H1 (cell line): Measurements from ENCODE around the gene CEP128. TPM values are rescaled to one million over a fixed set of nuclear protein-coding genes. Genes with fewer than 3 reads are reported as not detected.

Experiments used
- CTCF ChIA-PET: fragments of 300-600 bp; sonication (Branson Sonifier 250); formaldehyde crosslinking; loops from one replicate; lab custom pipeline; 2021; ENCODE audit not compliant: partially characterized antibody; lab: Charles Lee
- POLR2A ChIA-PET: fragments of 300-600 bp; sonication (Branson Sonifier 250); formaldehyde crosslinking; loops from one replicate; lab custom pipeline; 2021; ENCODE audit warnings: inconsistent platforms; ENCODE audit not compliant: partially characterized antibody; lab: Charles Lee
- DNase-seq, 2 experiments: peaks; one replicate each; pipeline versions ENCODE4 v3.0.0 to v3.0.0-alpha.2; 2010 to 2022; ENCODE audit warnings: low spot score in 2 of 2, low read depth in 1 of 2, mixed read lengths in 1 of 2
- FAIRE-seq: peaks from 2 replicates; lab custom pipeline; 2011; peaks lifted over from hg19 to GRCh38; lab: Jason Lieb, UNC
- H2AFZ ChIP-seq: 2 replicates; pipeline ENCODE4 v1.8.1; 2012; ENCODE audit warnings: low read length, inconsistent platforms
- H2AK5ac ChIP-seq: 2 replicates; pipeline ENCODE4 v1.6.1; 2013; ENCODE audit warnings: low read depth, low read length
- H2BK120ac ChIP-seq: replicated peaks from 2 replicates; pipeline ENCODE3; 2013; ENCODE audit warnings: low read depth, low read length, inconsistent platforms
- H2BK12ac ChIP-seq: 2 replicates; pipeline ENCODE4 v1.6.1; 2013; ENCODE audit warnings: low read depth, low read length
- H2BK15ac ChIP-seq: 2 replicates; pipeline ENCODE4 v1.6.1; 2013; ENCODE audit warnings: low read length
- H2BK20ac ChIP-seq: 2 replicates; pipeline ENCODE4 v1.6.1; 2013; ENCODE audit warnings: low read length
- H2BK5ac ChIP-seq: 2 replicates; pipeline ENCODE4 v1.6.1; 2013; ENCODE audit warnings: low read depth, low read length
- H3K14ac ChIP-seq: 2 replicates; pipeline ENCODE4 v1.6.1; 2013; ENCODE audit warnings: inconsistent platforms; ENCODE audit not compliant: insufficient read length
- H3K18ac ChIP-seq: 2 replicates; pipeline ENCODE4 v1.6.1; 2013; ENCODE audit warnings: low read length; ENCODE audit errors: extremely low read depth
- H3K23ac ChIP-seq: 2 replicates; pipeline ENCODE4 v1.6.1; 2013; ENCODE audit warnings: inconsistent platforms; ENCODE audit not compliant: insufficient read length
- H3K23me2 ChIP-seq: 2 replicates; pipeline ENCODE4 v1.6.1; 2013; ENCODE audit warnings: low read depth, low read length
- H3K27ac ChIP-seq: 2 replicates; pipeline ENCODE4 v1.6.1; 2011; ENCODE audit warnings: low read depth, low read length, inconsistent platforms
- H3K27me3 ChIP-seq, 4 experiments: replicated peaks in 1 of 4; 1 replicate in 1 of 4; 2 replicates in 3 of 4; pipeline versions ENCODE4 v1.6.1 to v1.8.1; 2011 to 2013; ENCODE audit warnings: low read length in 3 of 4, mild to moderate bottlenecking in 3 of 4, inconsistent platforms in 2 of 4, mixed read lengths in 2 of 4, moderate library complexity in 1 of 4; ENCODE audit not compliant: control insufficient read depth in 3 of 4, insufficient read depth in 3 of 4; ENCODE audit errors: extremely low read depth in 1 of 4
- H3K36me3 ChIP-seq, 4 experiments: 2 replicates each; pipeline versions ENCODE4 v1.6.1 to v1.8.1; 2011 to 2013; ENCODE audit warnings: mild to moderate bottlenecking in 4 of 4, low read length in 3 of 4, moderate library complexity in 2 of 4, control low read depth in 1 of 4, inconsistent platforms in 1 of 4; ENCODE audit not compliant: insufficient read depth in 4 of 4, control insufficient read depth in 2 of 4
- H3K4ac ChIP-seq: replicated peaks from 2 replicates; pipeline ENCODE3; 2013; ENCODE audit warnings: low read length, low read depth, mixed read lengths, inconsistent platforms; ENCODE audit not compliant: insufficient read length
- H3K4me1 ChIP-seq, 4 experiments: replicated peaks in 1 of 4; 1 replicate in 1 of 4; 2 replicates in 3 of 4; pipeline versions ENCODE4 v1.6.1 to v1.8.1; 2011 to 2013; ENCODE audit warnings: low read length in 3 of 4, inconsistent platforms in 2 of 4, mixed read lengths in 1 of 4; ENCODE audit not compliant: insufficient read depth in 4 of 4, control insufficient read depth in 3 of 4
- H3K4me2 ChIP-seq, 2 experiments: 2 replicates each; pipeline versions ENCODE4 v1.6.1 to v1.8.1; 2011 to 2013; ENCODE audit warnings: low read depth in 2 of 2, low read length in 2 of 2, control low read depth in 1 of 2, inconsistent platforms in 1 of 2, mild to moderate bottlenecking in 1 of 2; ENCODE audit not compliant: insufficient read depth in 1 of 2
- H3K4me3 ChIP-seq, 4 experiments: fragments of 200-600, 300-600 bp in 1 of 4; sonication (generic), shearing (Covaris generic), sonication (Bioruptor Twin) in 1 of 4; 2 replicates each; pipeline versions ENCODE4 v1.5.1 to v1.8.1; 2011 to 2016; ENCODE audit warnings: low read length in 4 of 4, low read depth in 3 of 4, control low read depth in 2 of 4, inconsistent platforms in 2 of 4, mild to moderate bottlenecking in 2 of 4, mixed read lengths in 1 of 4, moderate library complexity in 1 of 4; ENCODE audit not compliant: insufficient read depth in 2 of 4; ENCODE audit errors: extremely low read depth in 1 of 4
- H3K56ac ChIP-seq: replicated peaks from 2 replicates; pipeline ENCODE3; 2013; ENCODE audit warnings: low read depth, mild to moderate bottlenecking, mixed read lengths, low read length, inconsistent platforms; ENCODE audit not compliant: insufficient read length
- H3K79me1 ChIP-seq: 2 replicates; pipeline ENCODE4 v1.6.1; 2013; ENCODE audit warnings: low read depth, low read length, control low read depth
- H3K79me2 ChIP-seq, 2 experiments: 2 replicates each; pipeline versions ENCODE4 v1.6.1 to v1.8.1; 2012 to 2013; ENCODE audit warnings: low read length in 2 of 2, mild to moderate bottlenecking in 2 of 2, inconsistent platforms in 1 of 2; ENCODE audit not compliant: insufficient read depth in 2 of 2, control insufficient read depth in 1 of 2
- H3K9ac ChIP-seq, 4 experiments: replicated peaks in 1 of 4; 1 replicate in 1 of 4; 2 replicates in 3 of 4; pipeline versions ENCODE4 v1.6.1 to v1.8.1; 2011 to 2013; ENCODE audit warnings: low read depth in 3 of 4, low read length in 3 of 4, control low read depth in 2 of 4, mild to moderate bottlenecking in 2 of 4, moderate library complexity in 2 of 4, inconsistent platforms in 1 of 4; ENCODE audit errors: extremely low read depth in 1 of 4
- H3K9me3 ChIP-seq, 2 experiments: 2 replicates each; pipeline versions ENCODE4 v1.6.1 to v1.8.1; 2012 to 2013; ENCODE audit warnings: mild to moderate bottlenecking in 2 of 2, moderate library complexity in 2 of 2, control low read depth in 1 of 2, inconsistent platforms in 1 of 2, low read depth in 1 of 2, low read length in 1 of 2, mixed read lengths in 1 of 2; ENCODE audit not compliant: insufficient read depth in 2 of 2
- H4K20me1 ChIP-seq, 2 experiments: replicated peaks in 1 of 2; 2 replicates each; pipeline versions ENCODE3 to v1.8.1; 2011 to 2013; ENCODE audit warnings: inconsistent platforms in 2 of 2, low read length in 2 of 2, mild to moderate bottlenecking in 1 of 2; ENCODE audit not compliant: insufficient read depth in 2 of 2, control insufficient read depth in 1 of 2
- H4K5ac ChIP-seq: 2 replicates; pipeline ENCODE4 v1.6.1; 2013; ENCODE audit warnings: low read length, low read depth, mixed read lengths, inconsistent platforms; ENCODE audit not compliant: insufficient read length
- H4K8ac ChIP-seq: 2 replicates; pipeline ENCODE4 v1.8.0; 2013; ENCODE audit warnings: mild to moderate bottlenecking, moderate library complexity, low read length, inconsistent platforms; ENCODE audit not compliant: insufficient read depth; ENCODE audit errors: extremely low read depth
- H4K91ac ChIP-seq: replicated peaks from 2 replicates; pipeline ENCODE3; 2013; ENCODE audit warnings: low read length, mixed read lengths, inconsistent platforms; ENCODE audit not compliant: insufficient read length
- TEAD4 ChIP-seq: IDR thresholded peaks from 2 replicates; pipeline ENCODE4 v1.6.1; 2012; ENCODE audit warnings: low read depth, low read length, inconsistent platforms, mixed read lengths
- WGBS, 2 experiments: shearing (Covaris generic) in 1 of 2; methylation state at CpG; one replicate each; pipeline versions ENCODE4 v1.1.6 to v1.1.7; 2013 to 2015; ENCODE audit warnings: low lambda C conversion rate in 2 of 2, mixed read lengths in 2 of 2, inconsistent platforms in 1 of 2, low coverage in 1 of 2, missing lambda C conversion rate in 1 of 2; ENCODE audit not compliant: insufficient replicate concordance in 2 of 2, insufficient coverage in 1 of 2, insufficient read length in 1 of 2; ENCODE audit errors: extremely low coverage in 1 of 2, missing lambda C conversion rate in 1 of 2; 5-methylcytosine and 5-hydroxymethylcytosine counted together
- polyA plus RNA-seq, 7 experiments: library from polyadenylated mRNA; depleted of rRNA in 3 of 7; stranded (reverse) in 5 of 7; unstranded in 2 of 7; fragments of >200 nt in 5 of 7; fragments of 200-250 nt in 2 of 7; gene quantifications; 1 replicate in 5 of 7; 2 replicates in 1 of 7; 4 replicates in 1 of 7; pipeline versions ENCODE4 v1.2.1 to v1.2.3, GENCODE V29; 2011 to 2013; ENCODE audit warnings: missing spikeins in 2 of 7, mixed read lengths in 2 of 7
- total RNA-seq: library from RNA; stranded (reverse); fragmentation: NEBNext Ultra II Directional; extraction: Animal tissue kit (Norgen Biotek cat#: 25700); gene quantifications from 2 replicates; pipeline ENCODE4 v1.2.1, GENCODE V29; 2021

Gene CEP128
- total and polyA plus RNA-seq, 2 of the 8 experiments (the other 6 are each of a cell fraction or from before 2014, with no cell fraction given) = 1.9 to 17.0 TPM

DNA sequence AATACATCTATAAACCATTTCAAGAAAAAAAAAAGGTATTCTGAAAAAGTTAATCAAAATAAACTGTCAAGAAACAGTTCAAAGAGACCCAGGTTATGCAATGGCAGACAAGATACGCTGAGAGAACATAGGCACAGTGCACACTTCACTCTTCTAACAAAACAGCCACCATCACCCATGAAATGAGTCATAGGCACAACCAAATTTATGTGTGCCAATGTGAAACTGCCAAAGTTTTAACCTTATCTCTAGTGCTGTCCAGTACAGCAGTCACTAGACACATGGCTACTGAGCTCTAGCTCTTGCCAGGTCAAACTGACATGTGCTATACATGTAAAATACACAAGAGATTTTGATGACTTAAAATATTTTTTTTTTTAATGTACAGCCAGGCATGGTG lies 1.4 kb downstream of the CEP128 start:
- H3K79me1 ChIP-seq = no peaks in the 10 kb centered on the region; the same call in 1 of the 2 replicates
- H4K20me1 ChIP-seq = no peaks in the 10 kb centered on the region

More for the DNA sequence above, 1.4 kb downstream of the CEP128 start:
- Histone ChIP-seq H3K4me1 (no peaks in the 10 kb centered on the region; a peak in 1 of 7 replicates), H4K8ac (no peak overlapping the region), H2AK5ac (no peak overlapping the region), H3K9me3 (no peaks in the 10 kb centered on the region), H3K23ac (no peak overlapping the region), H2BK15ac (no peak overlapping the region), H3K9ac (peak overlapping the region in 1 of 4 experiments; percentile 10; a peak in 1 of 7 replicates), H3K27me3 (no peaks in the 10 kb centered on the region), H3K18ac (no peak overlapping the region), H2BK12ac (no peak overlapping the region), H3K14ac (no peak overlapping the region), H3K4me3 (no peak overlapping the region), H3K56ac (no peak overlapping the region), H2BK5ac (no peak overlapping the region), H3K4ac (no peak overlapping the region), H4K91ac (no peak overlapping the region), H2AFZ (no peak overlapping the region), H4K5ac (no peak overlapping the region), H2BK120ac (no peak overlapping the region), H3K4me2 (no peak overlapping the region; a peak in 1 of 4 replicates), H3K27ac (no peak overlapping the region), H2BK20ac (no peak overlapping the region), H3K23me2 (no peaks in the 10 kb centered on the region), H3K36me3 (no peaks in the 10 kb centered on the region; a peak in 1 of 8 replicates), H3K79me2 (peaks cover 0 to 8% of the 10 kb centered on the region in 2 experiments; a peak in 3 of 4 replicates)
- DNase-seq = no peak
- WGBS, 2 experiments = 93% methylated on average over 1 of the region's 1 CpG; no CpG with 5 or more reads in 1 of the 2 experiments
- no peak for TF ChIP-seq TEAD4
- CTCF ChIA-PET = interaction anchor here (0.6 to 1.1 kb wide), 3 partner anchors 9 to 560 kb away, joined by 3 read pairs; no protein-coding TSS in a partner anchor
- POLR2A ChIA-PET = no interaction called here
- FAIRE-seq = no peak
